Dermis microvascular lymphatic vessel endothelial cell (primary cell): ENCODE results near the gene EPHA7. TPM values are rescaled to one million over a fixed set of nuclear protein-coding genes. Genes with fewer than 3 reads are reported as not detected.

ENCODE experiments used
- DNase-seq, 2 donors: peaks; one replicate each; pipeline versions ENCODE4 v3.0.0 to v3.0.0-alpha.2; 2010; ENCODE audit warnings: low read depth in 2 of 2
- total RNA-seq: library from RNA; depleted of rRNA; stranded (reverse); fragments of >200 nt; gene quantifications from 2 replicates; pipeline ENCODE4 v1.2.1, GENCODE V29; 2014

The EPHA7 gene
- total RNA-seq, result under 0.01 TPM in 2 replicates

- peak; percentile 67 to 88 for DNase-seq
Measured at GRCh38 chr6:93419304-93420162, at the start of gene EPHA7. TSS of gene EPHA7 (minus strand) at chr6:93419559. CDS start at chr6:93419341, 218 bp downstream.

GRCh38 chr6:93468291-93468690 lies 48.9 kb upstream of the EPHA7 start:
- no peak for DNase-seq

GRCh38 chr6:93454533-93454932 lies 35.2 kb upstream of the EPHA7 start:
- DNase-seq, result no peak

- DNase-seq, result no peak
Measured at GRCh38 chr6:93453956-93454355, 34.6 kb upstream of the EPHA7 start.

GRCh38 chr6:93447874-93448273 lies 28.5 kb upstream of the EPHA7 start:
- no peak for DNase-seq

- no peak for DNase-seq
Measured at GRCh38 chr6:93437491-93437890, 18.1 kb upstream of the EPHA7 start.

GRCh38 chr6:93433592-93433991 lies 14.2 kb upstream of the EPHA7 start:
- no peak for DNase-seq

- DNase-seq, result peak in 1 of 2 donors; percentile 34
Measured at GRCh38 chr6:93424303-93425064, 5.1 kb upstream of the EPHA7 start.

GRCh38 chr6:93423542-93423941 lies 4.2 kb upstream of the EPHA7 start:
- peak; percentile 30 to 48 for DNase-seq

GRCh38 chr6:93420163-93420795 lies 920 bp upstream of the EPHA7 start:
- no peak for DNase-seq

- DNase-seq, result peak in 1 of 2 donors; percentile 47
Measured at GRCh38 chr6:93418408-93419303, 703 bp downstream of the EPHA7 start.

GRCh38 chr6:93418033-93418407 lies 1.3 kb downstream of the EPHA7 start:
- no peak for DNase-seq

GRCh38 chr6:93417421-93418013 lies 1.8 kb downstream of the EPHA7 start:
- DNase-seq, result peak in 1 of 2 donors; percentile 5

- DNase-seq, result peak in 1 of 2 donors; percentile 3
Measured at GRCh38 chr6:93416571-93417420, 2.6 kb downstream of the EPHA7 start.

- no peak for DNase-seq
Measured at GRCh38 chr6:93413190-93413589, 6.2 kb downstream of the EPHA7 start.

- DNase-seq, result no peak
Measured at GRCh38 chr6:93412452-93412851, 6.9 kb downstream of the EPHA7 start.

- DNase-seq, result peak; percentile 47 to 70
Measured at GRCh38 chr6:93407186-93407585, 12.2 kb downstream of the EPHA7 start.

- DNase-seq, result no peak
Measured at GRCh38 chr6:93403390-93403789, 16.0 kb downstream of the EPHA7 start.

GRCh38 chr6:93398723-93399122 lies 20.6 kb downstream of the EPHA7 start:
- no peak for DNase-seq

- DNase-seq, result no peak
Measured at GRCh38 chr6:93394471-93394870, 24.9 kb downstream of the EPHA7 start.
